ENCODE measurements around the gene CHERP.
A peak's percentile ranks its signal among the peaks of the same experiment; 100 is the strongest.
"Not testable (repeated sequence)": the region's sequence is repeated elsewhere in the genome, so short reads cannot be mapped to it uniquely, and the experiment has no call there.

The CHERP gene

GRCh38 chr19:16477311-16477710 lies 64.9 kb downstream of the CHERP start:
- no peak for DNase-seq (ENCODE audit: low read depth in 3 of 3, low spot score in 1 of 3)

GRCh38 chr19:16476401-16476800 lies 65.8 kb downstream of the CHERP start:
- DNase-seq (ENCODE audit: low read depth in 3 of 3, low spot score in 1 of 3) = no peak

- DNase-seq (ENCODE audit: low read depth in 3 of 3, low spot score in 1 of 3) = no peak
These were observed 68.3 kb downstream of the CHERP start for GRCh38 chr19:16473875-16474392.

GRCh38 chr19:16472992-16473391 lies 69.2 kb downstream of the CHERP start:
- no peak for DNase-seq (ENCODE audit: low read depth in 3 of 3, low spot score in 1 of 3)

GRCh38 chr19:16472559-16472899 lies 69.7 kb downstream of the CHERP start:
- not testable (repeated sequence) for DNase-seq (ENCODE audit: low read depth in 3 of 3, low spot score in 1 of 3)

GRCh38 chr19:16470911-16471811 lies 71.1 kb downstream of the CHERP start:
- DNase-seq (ENCODE audit: low read depth in 3 of 3, low spot score in 1 of 3) = peak in 1 of 3 donors; percentile 12

- no peak for DNase-seq (ENCODE audit: low read depth in 3 of 3, low spot score in 1 of 3)
These were observed 71.7 kb downstream of the CHERP start for GRCh38 chr19:16470541-16470910.
